Neutrophil (primary cell): Measurements from ENCODE around the gene ZNF281.
A peak's percentile ranks its signal among the peaks of the same experiment; 100 is the strongest.
"Not testable (repeated sequence)": the region's sequence is repeated elsewhere in the genome, so short reads cannot be mapped to it uniquely, and the experiment has no call there.

Source experiments
- H3K27ac ChIP-seq: fragments of 200-600 bp; sonication (generic); 2 replicates; pipeline ENCODE4 v1.5.1; 2016; ENCODE audit warnings: mild to moderate bottlenecking, moderate library complexity
- H3K27me3 ChIP-seq: fragments of 200-600 bp; sonication (generic); 2 replicates; pipeline ENCODE4 v1.6.0; 2016; ENCODE audit warnings: mild to moderate bottlenecking
- H3K36me3 ChIP-seq: fragments of 200-600 bp; sonication (generic); 2 replicates; pipeline ENCODE4 v1.5.1; 2017
- H3K4me1 ChIP-seq, 2 experiments: fragments of 200-600 bp in 1 of 2; sonication (generic) in 1 of 2; 1 replicate in 1 of 2; 2 replicates in 1 of 2; pipeline versions ENCODE4 v1.5.1 to v1.6.1; 2013 to 2016; ENCODE audit warnings: low read depth in 1 of 2, low read length in 1 of 2, mild to moderate bottlenecking in 1 of 2, moderate library complexity in 1 of 2; ENCODE audit not compliant: control insufficient read depth in 1 of 2, insufficient read depth in 1 of 2
- H3K4me3 ChIP-seq, 2 experiments: fragments of 200-600 bp in 1 of 2; sonication (generic) in 1 of 2; 1 replicate in 1 of 2; 2 replicates in 1 of 2; pipeline ENCODE4 v1.5.1; 2013 to 2016; ENCODE audit warnings: low read depth in 1 of 2, low read length in 1 of 2, mild to moderate bottlenecking in 1 of 2, moderate library complexity in 1 of 2
- H3K9me3 ChIP-seq: fragments of 200-600 bp; sonication (generic); 2 replicates; pipeline ENCODE4 v1.5.1; 2016
- CTCF ChIP-seq: fragments of 200-600 bp; sonication (generic); IDR thresholded peaks from 2 replicates; pipeline ENCODE4 v1.5.1; 2016; ENCODE audit warnings: antibody characterized with exemption

The ZNF281 gene

GRCh38 chr1:200415789-200416593, 6.2 kb upstream of the ZNF281 start:
- no peak for TF ChIP-seq CTCF
- Histone ChIP-seq H3K27ac (peak overlapping the region; percentile 16), H3K9me3 (no peaks in the 10 kb centered on the region), H3K4me1 (peaks cover 9 to 15% of the 10 kb centered on the region in 2 experiments), H3K36me3 (no peaks in the 10 kb centered on the region), H3K27me3 (no peaks in the 10 kb centered on the region), H3K4me3 (no peak overlapping the region)

- no peak for TF ChIP-seq CTCF
- Histone ChIP-seq H3K4me3 (no peak overlapping the region), H3K27ac (no peak overlapping the region)
Measured at GRCh38 chr1:200415227-200415626, 5.4 kb upstream of the ZNF281 start.

GRCh38 chr1:200414657-200415056, 4.8 kb upstream of the ZNF281 start:
- Histone ChIP-seq H3K27ac (no peak overlapping the region), H3K4me3 (no peak overlapping the region), H3K27me3 (no peaks in the 10 kb centered on the region), H3K36me3 (no peaks in the 10 kb centered on the region), H3K4me1 (peaks cover 17 to 27% of the 10 kb centered on the region in 2 experiments), H3K9me3 (no peaks in the 10 kb centered on the region)
- no peak for TF ChIP-seq CTCF

More at GRCh38 chr1:200415227-200415626, 5.4 kb upstream of the ZNF281 start:
- peaks cover 15 to 22% of the 10 kb centered on the region in 2 experiments for H3K4me1 ChIP-seq
- no peaks in the 10 kb centered on the region for H3K36me3 ChIP-seq
- H3K9me3 ChIP-seq: no peaks in the 10 kb centered on the region
- no peaks in the 10 kb centered on the region for H3K27me3 ChIP-seq

- H3K36me3 ChIP-seq: not testable (repeated sequence)
Measured at GRCh38 chr1:200413766-200414165, 3.9 kb upstream of the ZNF281 start.

GRCh38 chr1:200411406-200412257, 1.8 kb upstream of the ZNF281 start:
- no peak for TF ChIP-seq CTCF
- H3K27ac ChIP-seq: no peak overlapping the region

More at GRCh38 chr1:200413766-200414165, 3.9 kb upstream of the ZNF281 start:
- not testable (repeated sequence) for H3K27me3 ChIP-seq, H3K4me3 ChIP-seq, H3K27ac ChIP-seq, H3K9me3 ChIP-seq
- peaks cover 22 to 33% of the 10 kb centered on the region in 2 experiments for H3K4me1 ChIP-seq

GRCh38 chr1:200410566-200410878, 686 bp upstream of the ZNF281 start:
- no peaks in the 10 kb centered on the region for H3K9me3 ChIP-seq
- H3K27ac ChIP-seq: peak overlapping the region; percentile 89
- H3K4me1 ChIP-seq: peaks cover 45 to 55% of the 10 kb centered on the region in 2 experiments
- no peaks in the 10 kb centered on the region for H3K27me3 ChIP-seq
- TF ChIP-seq CTCF: no peak
- H3K36me3 ChIP-seq: peaks cover 6% of the 10 kb centered on the region
- H3K4me3 ChIP-seq: peak overlapping the region; percentile 92 to 93

More at GRCh38 chr1:200411406-200412257, 1.8 kb upstream of the ZNF281 start:
- no peaks in the 10 kb centered on the region for H3K27me3 ChIP-seq
- H3K9me3 ChIP-seq: no peaks in the 10 kb centered on the region
- H3K4me1 ChIP-seq: peaks cover 43 to 54% of the 10 kb centered on the region in 2 experiments
- H3K4me3 ChIP-seq: no peak overlapping the region
- H3K36me3 ChIP-seq: peaks cover 6% of the 10 kb centered on the region
